GDM1 (cell line): Measurements from ENCODE around the gene WDR41.
A peak's percentile ranks its signal among the peaks of the same experiment; 100 is the strongest.
"Not testable (repeated sequence)": the region's sequence is repeated elsewhere in the genome, so short reads cannot be mapped to it uniquely, and the experiment has no call there.

Source experiments
- DNase-seq: peaks from one replicate; lab custom pipeline; 2025; lab: John Stamatoyannopoulos, UW

WDR41 gene, protein sequence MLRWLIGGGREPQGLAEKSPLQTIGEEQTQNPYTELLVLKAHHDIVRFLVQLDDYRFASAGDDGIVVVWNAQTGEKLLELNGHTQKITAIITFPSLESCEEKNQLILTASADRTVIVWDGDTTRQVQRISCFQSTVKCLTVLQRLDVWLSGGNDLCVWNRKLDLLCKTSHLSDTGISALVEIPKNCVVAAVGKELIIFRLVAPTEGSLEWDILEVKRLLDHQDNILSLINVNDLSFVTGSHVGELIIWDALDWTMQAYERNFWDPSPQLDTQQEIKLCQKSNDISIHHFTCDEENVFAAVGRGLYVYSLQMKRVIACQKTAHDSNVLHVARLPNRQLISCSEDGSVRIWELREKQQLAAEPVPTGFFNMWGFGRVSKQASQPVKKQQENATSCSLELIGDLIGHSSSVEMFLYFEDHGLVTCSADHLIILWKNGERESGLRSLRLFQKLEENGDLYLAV

GRCh38 chr5:77491783-77492652 lies at the start of gene WDR41:
TSS of gene WDR41 (minus strand) at chr5:77492316. CDS start at chr5:77492220, 96 bp downstream.
- DNase-seq, result peak; percentile 95

- no peak for DNase-seq
These were observed 39.2 kb upstream of the WDR41 start for GRCh38 chr5:77531297-77531696.

- no peak for DNase-seq
These were observed 26.2 kb upstream of the WDR41 start for GRCh38 chr5:77518304-77518703.

DNA sequence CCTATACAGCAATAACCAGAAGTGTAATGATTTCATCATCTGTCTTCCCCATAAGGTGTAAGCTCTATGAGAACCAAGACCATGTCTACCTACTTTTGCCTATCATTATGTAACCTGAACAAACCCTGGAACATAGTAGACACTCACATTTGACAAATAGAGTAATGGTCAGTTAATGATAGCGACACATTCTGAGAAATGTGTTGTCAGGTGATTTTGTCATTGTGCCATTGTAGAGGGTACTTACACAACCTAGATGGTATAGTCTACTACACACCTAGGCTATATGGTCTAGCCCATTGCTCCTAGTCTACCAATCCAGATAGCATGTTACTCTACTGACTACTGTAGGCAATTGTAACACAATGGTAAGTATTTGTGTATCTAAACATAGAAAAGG lies 22.3 kb upstream of the WDR41 start:
- no peak for DNase-seq

- DNase-seq, result no peak
These were observed 21.2 kb upstream of the WDR41 start for GRCh38 chr5:77513321-77513720.

GRCh38 chr5:77501132-77501531 lies 9.0 kb upstream of the WDR41 start:
- not testable (repeated sequence) for DNase-seq

GRCh38 chr5:77499973-77500372 lies 7.9 kb upstream of the WDR41 start:
- no peak for DNase-seq

DNA sequence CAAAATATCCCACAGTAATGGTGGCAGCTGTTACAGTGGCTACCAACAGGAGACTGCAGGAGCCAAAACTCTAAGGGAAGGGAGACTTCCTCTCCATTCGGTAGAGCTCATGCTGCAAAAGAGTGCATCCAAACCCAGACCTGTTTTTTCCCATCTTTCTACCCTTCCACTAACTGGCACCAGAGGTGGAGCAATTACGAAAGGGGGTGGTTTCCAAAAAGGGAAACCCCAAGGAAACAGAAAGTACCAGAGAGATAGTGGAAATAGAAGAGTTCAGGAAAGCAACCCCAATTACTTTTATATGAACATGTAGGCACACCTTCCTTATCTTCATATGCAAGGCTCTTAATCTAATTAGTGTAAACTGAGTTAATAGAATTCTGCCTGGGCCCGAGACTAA lies 7.3 kb upstream of the WDR41 start:
- no peak for DNase-seq

- no peak for DNase-seq
These were observed 6.8 kb upstream of the WDR41 start for GRCh38 chr5:77498952-77499351.

DNA sequence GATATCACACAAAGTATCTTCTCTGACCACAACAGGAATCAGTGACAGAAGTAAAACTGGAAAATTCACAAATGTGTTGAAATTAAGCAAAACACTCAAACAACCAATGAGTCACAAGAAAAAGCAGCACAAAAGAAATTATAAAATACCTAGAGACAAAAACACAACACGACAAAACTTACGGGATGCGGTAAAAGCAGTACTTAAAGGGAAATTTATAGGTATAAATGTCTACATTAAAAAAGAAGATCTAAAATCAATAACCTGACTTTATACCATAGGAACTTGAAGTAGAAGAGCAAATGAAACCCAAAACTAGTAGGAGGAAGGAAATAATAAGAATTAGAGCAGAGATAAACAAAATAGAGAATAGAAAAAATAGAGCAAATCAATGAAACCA lies 2.8 kb upstream of the WDR41 start:
- DNase-seq, result no peak

GRCh38 chr5:77492653-77493000 lies 511 bp upstream of the WDR41 start:
- no peak for DNase-seq

GRCh38 chr5:77490741-77491344 lies 1.3 kb downstream of the WDR41 start:
- DNase-seq, result peak; percentile 1

DNA sequence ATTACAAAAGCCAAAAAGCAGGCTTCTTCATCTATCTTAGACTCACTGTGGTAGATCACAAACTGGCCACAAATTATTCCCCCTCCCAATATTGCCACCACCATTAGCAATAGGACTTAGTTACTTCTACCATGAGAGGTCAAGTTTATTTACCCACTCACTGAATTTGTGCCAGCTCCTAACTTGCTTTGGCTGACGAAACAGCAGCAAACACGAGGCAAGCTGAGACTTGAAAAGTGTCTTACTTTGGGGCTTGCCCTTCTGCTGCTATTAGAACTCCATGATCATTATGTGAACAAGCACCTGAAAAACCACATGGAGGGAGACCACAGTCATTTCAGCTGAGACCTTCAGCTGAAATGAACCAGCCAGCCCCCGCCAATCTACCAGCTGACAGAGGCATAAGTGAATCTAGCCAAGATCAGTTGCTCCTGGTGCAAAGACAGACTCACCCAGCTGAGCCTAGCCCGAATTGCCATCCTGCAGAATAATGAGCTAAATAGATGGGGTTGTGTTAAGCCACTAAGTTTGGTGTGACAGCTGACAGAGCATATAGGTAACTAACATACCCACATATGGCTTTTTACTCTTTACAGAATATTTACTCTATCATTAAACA lies 5.7 kb downstream of the WDR41 start:
- no peak for DNase-seq

- no peak for DNase-seq
These were observed 8.4 kb downstream of the WDR41 start for GRCh38 chr5:77483682-77484081.

- DNase-seq, result not testable (repeated sequence)
These were observed 17.1 kb downstream of the WDR41 start for GRCh38 chr5:77475041-77475440.

DNA sequence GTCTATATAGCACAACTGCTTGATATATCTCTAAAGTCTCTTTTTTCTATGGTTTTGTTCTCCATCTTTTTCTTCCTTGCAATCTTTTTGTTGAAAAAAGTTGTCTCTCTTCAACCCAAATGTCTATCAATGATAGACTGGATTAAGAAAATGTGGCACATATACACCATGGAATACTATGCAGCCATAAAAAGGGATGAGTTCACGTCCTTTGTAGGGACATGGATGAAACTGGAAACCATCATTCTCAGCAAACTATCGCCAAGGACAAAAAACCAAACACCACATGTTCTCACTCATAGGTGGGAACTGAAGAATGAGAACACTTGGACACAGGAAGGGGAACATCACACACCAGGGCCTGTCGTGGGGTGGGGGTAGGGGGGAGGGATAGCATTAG lies 23.2 kb downstream of the WDR41 start:
- DNase-seq, result not testable (repeated sequence)

- DNase-seq, result no peak
These were observed 28.2 kb downstream of the WDR41 start for GRCh38 chr5:77463905-77464304.

DNA sequence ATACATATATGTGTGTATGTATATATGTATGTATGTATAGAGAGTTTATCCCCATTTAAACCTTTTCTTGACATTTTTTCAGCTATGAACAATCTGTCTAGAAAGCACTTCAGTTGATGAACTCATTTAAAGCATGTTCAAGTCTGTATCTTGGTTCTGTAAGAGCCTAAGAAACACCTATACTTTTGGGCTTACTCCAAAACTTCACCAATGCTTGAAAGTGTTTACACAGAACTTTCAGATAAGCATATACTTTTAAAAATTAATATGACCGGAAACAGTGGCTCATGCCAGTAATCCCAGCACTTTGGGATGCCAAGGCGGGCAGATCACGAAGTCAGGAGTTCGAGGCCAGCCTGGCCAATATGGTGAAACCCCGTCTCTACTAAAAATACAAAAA lies 30.8 kb downstream of the WDR41 start:
- DNase-seq, result no peak

- DNase-seq, result no peak
These were observed 38.0 kb downstream of the WDR41 start for GRCh38 chr5:77454123-77454522.

DNA sequence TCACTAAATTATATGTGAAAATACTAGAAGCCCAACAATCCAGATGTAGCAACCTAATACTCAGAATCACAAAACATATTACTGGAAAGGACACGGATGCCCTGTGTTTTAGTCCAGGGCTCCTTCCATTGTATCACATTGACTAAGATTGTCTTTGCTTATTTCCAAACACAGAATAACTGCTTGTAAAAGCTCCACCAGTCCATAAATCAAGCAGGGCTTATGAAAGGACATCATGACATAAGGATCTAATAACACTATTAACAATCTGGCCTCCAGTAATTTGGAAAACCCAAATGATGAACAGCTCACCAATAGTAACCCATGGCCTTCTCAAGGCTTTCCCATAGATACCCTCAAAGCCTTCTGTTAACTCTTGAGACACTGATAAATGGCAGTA lies 39.8 kb downstream of the WDR41 start:
- DNase-seq, result no peak

GRCh38 chr5:77449981-77450380 lies 42.1 kb downstream of the WDR41 start:
- DNase-seq, result no peak

- DNase-seq, result peak; percentile 5
These were observed 42.8 kb downstream of the WDR41 start for GRCh38 chr5:77449277-77449676.
